Mesendoderm (in vitro differentiated cells): Measurements from ENCODE around the gene PCNX1. TPM values are rescaled to one million over a fixed set of nuclear protein-coding genes. Genes with fewer than 3 reads are reported as not detected.
"Not testable (repeated sequence)": the region's sequence is repeated elsewhere in the genome, so short reads cannot be mapped to it uniquely, and the experiment has no call there.

Experiments used
- DNase-seq: peaks from one replicate; pipeline ENCODE4 v3.0.0; 2013
- H2AK5ac ChIP-seq: 2 replicates; pipeline ENCODE4 v1.6.1; 2013; ENCODE audit warnings: low read length, inconsistent platforms
- H2BK120ac ChIP-seq: 2 replicates; pipeline ENCODE4 v1.6.1; 2013; ENCODE audit warnings: low read depth, mild to moderate bottlenecking, low read length, moderate library complexity, mixed read lengths
- H2BK15ac ChIP-seq: replicated peaks from 2 replicates; pipeline ENCODE4 v1.6.1; 2013; ENCODE audit warnings: low read depth, mild to moderate bottlenecking, moderate library complexity
- H2BK5ac ChIP-seq: 2 replicates; pipeline ENCODE4 v1.6.1; 2013; ENCODE audit warnings: low read length, inconsistent platforms
- H3K18ac ChIP-seq: 2 replicates; pipeline ENCODE4 v1.6.1; 2013; ENCODE audit warnings: mild to moderate bottlenecking, low read length, mixed read lengths
- H3K23ac ChIP-seq: one replicate; pipeline ENCODE4 v1.6.1; 2013; ENCODE audit warnings: low read length
- H3K27ac ChIP-seq: 2 replicates; pipeline ENCODE4 v1.5.1; 2013; ENCODE audit warnings: low read depth, mild to moderate bottlenecking, inconsistent platforms, low read length, moderate library complexity
- H3K27me3 ChIP-seq: 2 replicates; pipeline ENCODE4 v1.6.1; 2013; ENCODE audit warnings: low read length, control low read depth, mild to moderate bottlenecking, inconsistent platforms; ENCODE audit not compliant: insufficient read depth, poor library complexity
- H3K36me3 ChIP-seq: 2 replicates; pipeline ENCODE4 v1.6.1; 2013; ENCODE audit warnings: low read length, inconsistent platforms; ENCODE audit not compliant: control insufficient read depth, insufficient read depth
- H3K4ac ChIP-seq: one replicate; pipeline ENCODE4 v1.6.1; 2013; ENCODE audit warnings: low read depth, mild to moderate bottlenecking, low read length, moderate library complexity
- H3K4me1 ChIP-seq: 2 replicates; pipeline ENCODE4 v1.6.1; 2013; ENCODE audit warnings: low read depth, low read length, inconsistent platforms; ENCODE audit not compliant: control insufficient read depth
- H3K4me2 ChIP-seq: 2 replicates; pipeline ENCODE4 v1.6.1; 2013; ENCODE audit warnings: low read length
- H3K4me3 ChIP-seq: 2 replicates; pipeline ENCODE4 v1.5.1; 2013; ENCODE audit warnings: mild to moderate bottlenecking, low read length
- H3K56ac ChIP-seq: one replicate; pipeline ENCODE4 v1.6.1; 2013; ENCODE audit warnings: low read length
- H3K79me1 ChIP-seq: 2 replicates; pipeline ENCODE4 v1.6.1; 2013; ENCODE audit warnings: low read length, inconsistent platforms
- H3K79me2 ChIP-seq: 2 replicates; pipeline ENCODE4 v1.6.1; 2013; ENCODE audit warnings: mild to moderate bottlenecking, low read length; ENCODE audit not compliant: control insufficient read depth, insufficient read depth
- H3K9ac ChIP-seq: 2 replicates; pipeline ENCODE4 v1.6.1; 2013; ENCODE audit warnings: low read length, inconsistent platforms
- H4K5ac ChIP-seq: one replicate; pipeline ENCODE4 v1.6.1; 2013; ENCODE audit warnings: low read length
- H4K8ac ChIP-seq: one replicate; pipeline ENCODE4 v1.6.1; 2013; ENCODE audit warnings: low read depth, mild to moderate bottlenecking, control low read depth, low read length, moderate library complexity
- WGBS: extraction: QIAGEN DNeasy Blood & Tissue Kit; methylation state at CpG from one replicate; pipeline ENCODE4 v1.1.7; 2013; ENCODE audit warnings: low lambda C conversion rate, missing lambda C conversion rate; ENCODE audit not compliant: insufficient coverage; ENCODE audit errors: extremely low coverage; 5-methylcytosine and 5-hydroxymethylcytosine counted together
- polyA plus RNA-seq, 2 experiments: library from polyadenylated mRNA; stranded (reverse); fragments of 200-250 nt; gene quantifications; one replicate each; pipeline ENCODE4 v1.2.3, GENCODE V29; 2013

PCNX1 gene
- 13.3 TPM for polyA plus RNA-seq (2013, experiment 1 of 2)
- 13.2 TPM for polyA plus RNA-seq (2013, experiment 2 of 2)

DNA sequence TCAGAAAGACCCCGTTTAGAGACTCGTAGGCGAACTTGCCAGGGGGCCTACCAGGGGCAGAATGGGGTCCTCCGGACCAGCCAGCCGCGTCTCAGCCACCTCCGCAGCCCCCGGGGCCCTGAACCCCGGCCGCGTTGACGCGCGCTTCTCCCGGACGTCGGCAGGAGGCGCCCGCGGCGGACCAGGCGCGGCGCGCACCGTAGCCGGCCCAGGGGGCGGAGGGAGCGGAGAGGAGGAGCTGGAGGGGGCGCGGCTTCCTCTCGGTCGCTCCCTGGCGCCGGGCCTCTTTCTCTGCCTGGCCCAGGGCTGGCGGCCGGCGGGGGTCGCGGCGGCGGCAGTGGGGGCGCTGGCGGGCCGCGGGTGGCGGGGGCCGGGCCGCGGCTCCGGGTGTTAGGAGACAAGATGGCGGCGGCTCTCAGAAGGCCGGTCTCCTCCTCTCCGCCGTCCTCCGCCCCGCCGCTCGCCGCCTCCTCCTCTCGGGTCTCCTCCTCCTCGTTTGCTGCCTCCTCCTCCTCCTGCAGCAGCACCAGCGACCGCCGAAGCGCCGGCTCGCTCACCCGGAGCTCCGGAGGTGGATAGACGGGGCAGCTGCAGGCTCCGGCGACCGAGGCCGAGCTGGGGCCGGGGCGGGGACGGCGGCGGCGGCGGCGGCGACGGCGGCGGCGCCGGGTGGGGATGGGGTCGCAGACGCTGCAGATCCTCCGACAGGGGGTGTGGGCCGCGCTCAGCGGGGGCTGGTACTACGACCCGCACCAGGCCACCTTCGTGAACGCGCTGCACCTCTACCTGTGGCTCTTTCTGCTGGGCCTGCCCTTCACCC lies at the start of gene PCNX1:
Gene PCNX1, plus strand, starts transcription at position 284 of the 820 bp plus-strand sequence. Its CDS starts 392 bp downstream, at position 676.
- H3K4me1 ChIP-seq, result no peaks in the 10 kb centered on the region
- H3K18ac ChIP-seq, result peak within 1 kb of the TSS; percentile 84
- WGBS, result no CpG with 5 or more reads among the region's 101 CpGs
- H4K8ac ChIP-seq, result no peak within 1 kb of the TSS
- H3K79me1 ChIP-seq, result peaks cover 3% of the 10 kb centered on the region
- no peak within 1 kb of the TSS for H2AK5ac ChIP-seq
- H3K4ac ChIP-seq, result peak within 1 kb of the TSS; percentile 60
- H3K4me3 ChIP-seq, result peak within 1 kb of the TSS; percentile 92
- peak within 1 kb of the TSS; percentile 97 for H3K56ac ChIP-seq
- peak within 1 kb of the TSS; percentile 94 for H3K9ac ChIP-seq
- H2BK15ac ChIP-seq, result peak within 1 kb of the TSS; percentile 41
- H3K23ac ChIP-seq, result peak within 1 kb of the TSS; percentile 59
- no peak within 1 kb of the TSS for H4K5ac ChIP-seq
- no peaks in the 10 kb centered on the region for H3K36me3 ChIP-seq
- H2BK5ac ChIP-seq, result peak within 1 kb of the TSS; percentile 91
- peak within 1 kb of the TSS; percentile 23 for H2BK120ac ChIP-seq
- H3K27me3 ChIP-seq, result no peaks in the 10 kb centered on the region
- peaks cover 38% of the 10 kb centered on the region for H3K79me2 ChIP-seq
- peak within 1 kb of the TSS; percentile 65 for H3K4me2 ChIP-seq
- DNase-seq, result peak; percentile 93
- H3K27ac ChIP-seq, result peak within 1 kb of the TSS; percentile 92

- Histone ChIP-seq H3K56ac (no peak overlapping the region), H3K4me3 (no peak overlapping the region), H3K4me2 (no peak overlapping the region), H3K4me1 (no peaks in the 10 kb centered on the region), H3K79me1 (no peaks in the 10 kb centered on the region), H2BK15ac (no peak overlapping the region), H3K4ac (no peak overlapping the region), H3K27ac (no peak overlapping the region), H2BK5ac (no peak overlapping the region), H3K79me2 (no peaks in the 10 kb centered on the region), H2BK120ac (no peak overlapping the region), H4K8ac (no peak overlapping the region), H3K27me3 (no peaks in the 10 kb centered on the region), H3K36me3 (no peaks in the 10 kb centered on the region), H2AK5ac (no peak overlapping the region), H3K23ac (no peak overlapping the region), H3K18ac (no peak overlapping the region), H3K9ac (no peak overlapping the region), H4K5ac (no peak overlapping the region)
- no CpG with 5 or more reads among the region's 2 CpGs for WGBS
- no peak for DNase-seq
Observed at GRCh38 chr14:70857496-70857890, 49.8 kb upstream of the PCNX1 start.

DNA sequence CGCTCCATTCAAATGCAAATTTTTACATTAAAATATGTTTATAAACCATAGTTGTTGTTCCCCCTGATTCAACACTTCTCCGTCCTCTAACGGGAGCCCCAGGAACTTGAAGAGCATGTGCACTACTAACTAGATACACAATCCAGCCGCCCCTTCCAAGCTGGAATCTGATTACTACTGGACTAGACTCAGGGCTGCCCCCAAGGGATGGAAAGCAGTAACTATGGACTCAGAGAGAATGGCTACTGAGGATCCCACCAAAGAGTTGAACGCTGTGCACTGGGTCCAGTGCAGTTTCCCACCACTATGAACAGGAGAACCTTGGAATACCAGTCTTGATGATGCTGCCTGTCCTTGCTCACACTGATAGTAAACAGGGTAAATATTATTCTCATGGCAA lies 48.6 kb upstream of the PCNX1 start:
- H3K36me3 ChIP-seq, result no peaks in the 10 kb centered on the region
- no peak overlapping the region for H3K4ac ChIP-seq
- H3K4me2 ChIP-seq, result no peak overlapping the region
- WGBS, result no CpG with 5 or more reads among the region's 5 CpGs
- H3K27ac ChIP-seq, result no peak overlapping the region
- no peak overlapping the region for H4K8ac ChIP-seq
- no peak overlapping the region for H3K56ac ChIP-seq
- no peak overlapping the region for H2BK15ac ChIP-seq
- H3K79me1 ChIP-seq, result no peaks in the 10 kb centered on the region
- no peaks in the 10 kb centered on the region for H3K79me2 ChIP-seq
- no peak overlapping the region for H2BK5ac ChIP-seq
- no peaks in the 10 kb centered on the region for H3K4me1 ChIP-seq
- no peak overlapping the region for H2BK120ac ChIP-seq
- no peak overlapping the region for H3K23ac ChIP-seq
- H3K9ac ChIP-seq, result no peak overlapping the region
- H3K27me3 ChIP-seq, result no peaks in the 10 kb centered on the region
- H4K5ac ChIP-seq, result no peak overlapping the region
- DNase-seq, result no peak
- no peak overlapping the region for H2AK5ac ChIP-seq
- H3K18ac ChIP-seq, result no peak overlapping the region
- H3K4me3 ChIP-seq, result no peak overlapping the region

- H2BK15ac ChIP-seq, H3K4me2 ChIP-seq, H2AK5ac ChIP-seq, H3K56ac ChIP-seq, DNase-seq, H3K4ac ChIP-seq, H3K27me3 ChIP-seq, H3K9ac ChIP-seq, H3K27ac ChIP-seq, H4K8ac ChIP-seq, H3K23ac ChIP-seq, H2BK120ac ChIP-seq, H3K18ac ChIP-seq, H3K79me1 ChIP-seq, H3K4me1 ChIP-seq, H3K4me3 ChIP-seq, H2BK5ac ChIP-seq, H3K36me3 ChIP-seq, H4K5ac ChIP-seq, H3K79me2 ChIP-seq: not testable (repeated sequence)
- no CpG with 5 or more reads among the region's 1 CpG for WGBS
Observed at GRCh38 chr14:70866992-70867391, 40.3 kb upstream of the PCNX1 start.

DNA sequence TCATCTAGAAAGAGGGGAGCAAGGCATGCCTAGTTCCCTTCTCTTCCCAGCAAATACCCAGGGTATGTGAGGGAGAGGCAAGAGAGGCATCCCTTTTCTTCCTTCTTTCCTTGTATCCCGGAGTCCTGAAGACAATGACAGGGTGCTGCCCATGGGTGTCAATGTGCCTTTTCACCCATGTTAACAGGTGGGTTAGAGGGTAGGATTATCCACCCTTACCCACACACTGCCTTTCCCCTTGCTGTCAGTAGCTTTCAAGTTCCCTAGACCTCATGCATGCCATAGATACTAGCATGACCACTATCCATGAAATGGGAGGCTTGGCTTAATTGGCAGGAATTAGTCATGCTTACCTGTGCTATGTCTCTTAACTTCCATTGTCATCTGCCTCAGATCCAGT lies 36.3 kb upstream of the PCNX1 start:
- H3K79me1 ChIP-seq, result no peaks in the 10 kb centered on the region
- H3K36me3 ChIP-seq, result no peaks in the 10 kb centered on the region
- no peak overlapping the region for H3K27ac ChIP-seq
- H2BK15ac ChIP-seq, result no peak overlapping the region
- H3K18ac ChIP-seq, result no peak overlapping the region
- no peak overlapping the region for H2BK120ac ChIP-seq
- H3K4ac ChIP-seq, result no peak overlapping the region
- H3K56ac ChIP-seq, result no peak overlapping the region
- H4K5ac ChIP-seq, result no peak overlapping the region
- H3K79me2 ChIP-seq, result no peaks in the 10 kb centered on the region
- H3K9ac ChIP-seq, result no peak overlapping the region
- H2AK5ac ChIP-seq, result no peak overlapping the region
- no peak overlapping the region for H3K4me2 ChIP-seq
- WGBS, result no CpG with 5 or more reads among the region's 1 CpG
- H3K27me3 ChIP-seq, result no peaks in the 10 kb centered on the region
- H4K8ac ChIP-seq, result no peak overlapping the region
- H3K23ac ChIP-seq, result no peak overlapping the region
- H2BK5ac ChIP-seq, result no peak overlapping the region
- H3K4me3 ChIP-seq, result no peak overlapping the region
- H3K4me1 ChIP-seq, result no peaks in the 10 kb centered on the region
- no peak for DNase-seq
